SK-N-SH treated with all-trans-retinoic acid at 6 μM for 48 hours (cell line): ENCODE results near the gene GLDN.

Experiments used
- ATAC-seq: fragments of 200-7000 bp; cut with Tn5 transposase; 3 replicates; pipeline ENCODE4 v1.9.1; 2020; ENCODE audit warnings: mild to moderate bottlenecking, moderate library complexity
- ARNTL ChIP-seq: fragments of 450-650 bp; formaldehyde crosslinking; IDR thresholded peaks from 2 replicates; pipeline ENCODE4 v1.5.0; 2020; ENCODE audit warnings: low read depth, mild to moderate bottlenecking, moderate library complexity, borderline replicate concordance
- BACH2 ChIP-seq: fragments of 250-450 bp; sonication (Bioruptor Pico); IDR thresholded peaks from 2 replicates; pipeline ENCODE4 v1.9.0; 2021; ENCODE audit warnings: mild to moderate bottlenecking, borderline replicate concordance
- CSDC2 ChIP-seq: fragments of 250-450 bp; sonication (Bioruptor Pico); IDR thresholded peaks from 2 replicates; pipeline ENCODE4 v1.5.0; 2020; ENCODE audit warnings: mild to moderate bottlenecking, moderate library complexity
- ESRRG ChIP-seq: fragments of 250-450 bp; sonication (Bioruptor Pico); IDR thresholded peaks from 2 replicates; pipeline ENCODE4 v1.6.1; 2021; ENCODE audit warnings: mild to moderate bottlenecking
- GLIS3 ChIP-seq: fragments of 250-450 bp; sonication (Bioruptor Pico); IDR thresholded peaks from 2 replicates; pipeline ENCODE4 v1.5.0; 2020; ENCODE audit warnings: mild to moderate bottlenecking, moderate library complexity
- ISL1 ChIP-seq: fragments of 250-450 bp; sonication (Bioruptor Pico); IDR thresholded peaks from 2 replicates; pipeline ENCODE4 v2.1.2; 2022; ENCODE audit warnings: mild to moderate bottlenecking, moderate library complexity
- OSR1 ChIP-seq: fragments of 250-450 bp; sonication (Bioruptor Pico); IDR thresholded peaks from 2 replicates; pipeline ENCODE4 v1.8.0; 2022; ENCODE audit warnings: moderate library complexity, mild to moderate bottlenecking, inconsistent platforms
- PPARA ChIP-seq: fragments of 250-450 bp; sonication (Bioruptor Pico); IDR thresholded peaks from 2 replicates; pipeline ENCODE4 v1.5.0; 2020; ENCODE audit warnings: mild to moderate bottlenecking, borderline replicate concordance
- RARB ChIP-seq: fragments of 250-450 bp; sonication (Bioruptor Pico); IDR thresholded peaks from 2 replicates; pipeline ENCODE4 v1.8.0; 2021; ENCODE audit warnings: mild to moderate bottlenecking, moderate library complexity
- SNAI2 ChIP-seq: fragments of 250-450 bp; sonication (Bioruptor Pico); IDR thresholded peaks from 2 replicates; pipeline ENCODE4 v1.5.0; 2020; ENCODE audit warnings: mild to moderate bottlenecking, moderate library complexity
- TCF4 ChIP-seq: fragments of 250-450 bp; sonication (Bioruptor Pico); IDR thresholded peaks from 2 replicates; pipeline ENCODE4 v1.8.0; 2021; ENCODE audit warnings: mild to moderate bottlenecking, moderate library complexity, borderline replicate concordance
- TOX ChIP-seq: fragments of 250-450 bp; sonication (Bioruptor Pico); IDR thresholded peaks from 2 replicates; pipeline ENCODE4 v1.8.0; 2021; ENCODE audit warnings: mild to moderate bottlenecking, moderate library complexity, borderline replicate concordance
- TSHZ2 ChIP-seq: fragments of 250-450 bp; sonication (Bioruptor Pico); IDR thresholded peaks from 2 replicates; pipeline ENCODE4 v1.5.0; 2020; ENCODE audit warnings: mild to moderate bottlenecking, moderate library complexity
- ZC3H10 ChIP-seq: fragments of 250-450 bp; sonication (Bioruptor Pico); IDR thresholded peaks from 2 replicates; pipeline ENCODE4 v1.5.1; 2021; ENCODE audit warnings: mild to moderate bottlenecking, moderate library complexity
- ZFP3 ChIP-seq: fragments of 250-450 bp; sonication (Bioruptor Pico); IDR thresholded peaks from 2 replicates; pipeline ENCODE4 v1.5.0; 2020; ENCODE audit warnings: mild to moderate bottlenecking, moderate library complexity
- ZFP30 ChIP-seq: fragments of 450-650 bp; formaldehyde crosslinking; IDR thresholded peaks from 2 replicates; pipeline ENCODE4 v1.5.0; 2022; ENCODE audit warnings: mild to moderate bottlenecking, moderate library complexity
- ZNF565 ChIP-seq: fragments of 450-650 bp; formaldehyde crosslinking; conservative IDR thresholded peaks from 2 replicates; pipeline ENCODE4 v1.5.0; 2020; ENCODE audit warnings: low read depth, mild to moderate bottlenecking, moderate library complexity
- ZNF70 ChIP-seq: fragments of 450-650 bp; formaldehyde crosslinking; IDR thresholded peaks from 2 replicates; pipeline ENCODE4 v1.5.0; 2020; ENCODE audit warnings: mild to moderate bottlenecking, moderate library complexity
- TF ChIP-seq, protein P1 (sequence below): fragments of 250-450 bp; sonication (Bioruptor Pico); IDR thresholded peaks from 2 replicates; pipeline ENCODE4 v1.8.0; 2020; ENCODE audit warnings: mild to moderate bottlenecking, moderate library complexity, borderline replicate concordance
- TF ChIP-seq, protein P2 (sequence below): fragments of 250-450 bp; sonication (Bioruptor Pico); IDR thresholded peaks from 2 replicates; pipeline ENCODE4 v1.5.1; 2021; ENCODE audit warnings: mild to moderate bottlenecking, moderate library complexity
- TF ChIP-seq, protein P3 (sequence below): fragments of 250-450 bp; sonication (Bioruptor Pico); IDR thresholded peaks from 2 replicates; pipeline ENCODE4 v1.5.1; 2020; ENCODE audit warnings: low read depth, mild to moderate bottlenecking, moderate library complexity
- TF ChIP-seq, protein P4 (sequence below): fragments of 250-450 bp; sonication (Bioruptor Pico); IDR thresholded peaks from 2 replicates; pipeline ENCODE4 v1.8.0; 2021; ENCODE audit warnings: low read depth, mild to moderate bottlenecking, moderate library complexity, borderline replicate concordance

Gene GLDN

DNA sequence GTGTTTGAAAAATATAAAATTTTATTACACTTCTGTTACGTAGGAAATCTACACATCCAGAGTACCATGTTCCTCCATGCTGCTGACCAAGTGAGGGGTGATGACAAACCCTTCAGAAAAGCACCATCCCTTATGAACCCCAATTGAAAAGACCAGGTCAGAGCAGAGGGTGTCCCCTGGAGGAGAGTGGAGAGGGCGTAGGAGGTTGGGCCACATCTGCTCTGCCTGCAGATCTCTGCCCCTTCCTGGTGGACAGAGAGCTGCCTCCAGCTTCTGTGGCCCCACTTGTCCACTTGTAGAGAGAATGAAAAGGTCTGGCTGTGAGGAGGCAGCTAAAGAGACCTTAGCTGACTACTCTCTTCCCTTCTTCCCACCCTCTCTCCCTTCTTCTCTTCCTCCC is 55.5 kb downstream of the GLDN start:
- no peak for TF ChIP-seq ZC3H10 (CRISPR knock-in tag)
- ATAC-seq = no peak

- TF ChIP-seq, protein P1, sequence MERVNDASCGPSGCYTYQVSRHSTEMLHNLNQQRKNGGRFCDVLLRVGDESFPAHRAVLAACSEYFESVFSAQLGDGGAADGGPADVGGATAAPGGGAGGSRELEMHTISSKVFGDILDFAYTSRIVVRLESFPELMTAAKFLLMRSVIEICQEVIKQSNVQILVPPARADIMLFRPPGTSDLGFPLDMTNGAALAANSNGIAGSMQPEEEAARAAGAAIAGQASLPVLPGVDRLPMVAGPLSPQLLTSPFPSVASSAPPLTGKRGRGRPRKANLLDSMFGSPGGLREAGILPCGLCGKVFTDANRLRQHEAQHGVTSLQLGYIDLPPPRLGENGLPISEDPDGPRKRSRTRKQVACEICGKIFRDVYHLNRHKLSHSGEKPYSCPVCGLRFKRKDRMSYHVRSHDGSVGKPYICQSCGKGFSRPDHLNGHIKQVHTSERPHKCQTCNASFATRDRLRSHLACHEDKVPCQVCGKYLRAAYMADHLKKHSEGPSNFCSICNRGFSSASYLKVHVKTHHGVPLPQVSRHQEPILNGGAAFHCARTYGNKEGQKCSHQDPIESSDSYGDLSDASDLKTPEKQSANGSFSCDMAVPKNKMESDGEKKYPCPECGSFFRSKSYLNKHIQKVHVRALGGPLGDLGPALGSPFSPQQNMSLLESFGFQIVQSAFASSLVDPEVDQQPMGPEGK (CRISPR knock-in tag) = no peak
- TF ChIP-seq ZNF565 (CRISPR knock-in tag) (no peak), TSHZ2 (CRISPR knock-in tag) (no peak), ZNF70 (CRISPR knock-in tag) (no peak), OSR1 (CRISPR knock-in tag) (no peak), TOX (no peak)
- ATAC-seq = no peak
Measured at GRCh38 chr15:51398626-51399025, 57.2 kb downstream of the GLDN start.

- TF ChIP-seq ESRRG (no peak), BACH2 (CRISPR knock-in tag) (no peak), ZFP3 (CRISPR knock-in tag) (no peak), RARB (CRISPR knock-in tag) (no peak), TCF4 (CRISPR knock-in tag) (no peak), ZFP30 (no peak), PPARA (CRISPR knock-in tag) (no peak), ISL1 (CRISPR knock-in tag) (no peak), OSR1 (CRISPR knock-in tag) (no peak), SNAI2 (no peak), CSDC2 (no peak), ARNTL (no peak), GLIS3 (CRISPR knock-in tag) (no peak)
- TF ChIP-seq, protein P2, sequence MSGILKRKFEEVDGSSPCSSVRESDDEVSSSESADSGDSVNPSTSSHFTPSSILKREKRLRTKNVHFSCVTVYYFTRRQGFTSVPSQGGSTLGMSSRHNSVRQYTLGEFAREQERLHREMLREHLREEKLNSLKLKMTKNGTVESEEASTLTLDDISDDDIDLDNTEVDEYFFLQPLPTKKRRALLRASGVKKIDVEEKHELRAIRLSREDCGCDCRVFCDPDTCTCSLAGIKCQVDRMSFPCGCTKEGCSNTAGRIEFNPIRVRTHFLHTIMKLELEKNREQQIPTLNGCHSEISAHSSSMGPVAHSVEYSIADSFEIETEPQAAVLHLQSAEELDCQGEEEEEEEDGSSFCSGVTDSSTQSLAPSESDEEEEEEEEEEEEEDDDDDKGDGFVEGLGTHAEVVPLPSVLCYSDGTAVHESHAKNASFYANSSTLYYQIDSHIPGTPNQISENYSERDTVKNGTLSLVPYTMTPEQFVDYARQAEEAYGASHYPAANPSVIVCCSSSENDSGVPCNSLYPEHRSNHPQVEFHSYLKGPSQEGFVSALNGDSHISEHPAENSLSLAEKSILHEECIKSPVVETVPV = no peak
- TF ChIP-seq, protein P3, sequence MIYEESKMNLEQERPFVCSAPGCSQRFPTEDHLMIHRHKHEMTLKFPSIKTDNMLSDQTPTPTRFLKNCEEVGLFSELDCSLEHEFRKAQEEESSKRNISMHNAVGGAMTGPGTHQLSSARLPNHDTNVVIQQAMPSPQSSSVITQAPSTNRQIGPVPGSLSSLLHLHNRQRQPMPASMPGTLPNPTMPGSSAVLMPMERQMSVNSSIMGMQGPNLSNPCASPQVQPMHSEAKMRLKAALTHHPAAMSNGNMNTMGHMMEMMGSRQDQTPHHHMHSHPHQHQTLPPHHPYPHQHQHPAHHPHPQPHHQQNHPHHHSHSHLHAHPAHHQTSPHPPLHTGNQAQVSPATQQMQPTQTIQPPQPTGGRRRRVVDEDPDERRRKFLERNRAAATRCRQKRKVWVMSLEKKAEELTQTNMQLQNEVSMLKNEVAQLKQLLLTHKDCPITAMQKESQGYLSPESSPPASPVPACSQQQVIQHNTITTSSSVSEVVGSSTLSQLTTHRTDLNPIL (CRISPR knock-in tag) = no peak
- TF ChIP-seq, protein P4, sequence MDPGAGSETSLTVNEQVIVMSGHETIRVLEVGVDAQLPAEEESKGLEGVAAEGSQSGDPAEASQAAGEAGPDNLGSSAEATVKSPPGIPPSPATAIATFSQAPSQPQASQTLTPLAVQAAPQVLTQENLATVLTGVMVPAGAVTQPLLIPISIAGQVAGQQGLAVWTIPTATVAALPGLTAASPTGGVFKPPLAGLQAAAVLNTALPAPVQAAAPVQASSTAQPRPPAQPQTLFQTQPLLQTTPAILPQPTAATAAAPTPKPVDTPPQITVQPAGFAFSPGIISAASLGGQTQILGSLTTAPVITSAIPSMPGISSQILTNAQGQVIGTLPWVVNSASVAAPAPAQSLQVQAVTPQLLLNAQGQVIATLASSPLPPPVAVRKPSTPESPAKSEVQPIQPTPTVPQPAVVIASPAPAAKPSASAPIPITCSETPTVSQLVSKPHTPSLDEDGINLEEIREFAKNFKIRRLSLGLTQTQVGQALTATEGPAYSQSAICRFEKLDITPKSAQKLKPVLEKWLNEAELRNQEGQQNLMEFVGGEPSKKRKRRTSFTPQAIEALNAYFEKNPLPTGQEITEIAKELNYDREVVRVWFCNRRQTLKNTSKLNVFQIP = no peak
- TF ChIP-seq, protein P1 (CRISPR knock-in tag) = no peak
- no peak for ATAC-seq
Measured at GRCh38 chr15:51401051-51401780, 59.8 kb downstream of the GLDN start.
